SK-N-SH treated with all-trans-retinoic acid at 6 μM for 48 hours (cell line): ENCODE results near the gene FARP1.

Source experiments
- ATAC-seq: fragments of 200-7000 bp; cut with Tn5 transposase; 3 replicates; pipeline ENCODE4 v1.9.1; 2020; ENCODE audit warnings: mild to moderate bottlenecking, moderate library complexity
- ARNTL ChIP-seq: fragments of 450-650 bp; formaldehyde crosslinking; IDR thresholded peaks from 2 replicates; pipeline ENCODE4 v1.5.0; 2020; ENCODE audit warnings: low read depth, mild to moderate bottlenecking, moderate library complexity, borderline replicate concordance
- CSDC2 ChIP-seq: fragments of 250-450 bp; sonication (Bioruptor Pico); IDR thresholded peaks from 2 replicates; pipeline ENCODE4 v1.5.0; 2020; ENCODE audit warnings: mild to moderate bottlenecking, moderate library complexity
- GLIS3 ChIP-seq: fragments of 250-450 bp; sonication (Bioruptor Pico); IDR thresholded peaks from 2 replicates; pipeline ENCODE4 v1.5.0; 2020; ENCODE audit warnings: mild to moderate bottlenecking, moderate library complexity
- ISL1 ChIP-seq: fragments of 250-450 bp; sonication (Bioruptor Pico); IDR thresholded peaks from 2 replicates; pipeline ENCODE4 v2.1.2; 2022; ENCODE audit warnings: mild to moderate bottlenecking, moderate library complexity
- OSR1 ChIP-seq: fragments of 250-450 bp; sonication (Bioruptor Pico); IDR thresholded peaks from 2 replicates; pipeline ENCODE4 v1.8.0; 2022; ENCODE audit warnings: moderate library complexity, mild to moderate bottlenecking, inconsistent platforms
- PPARA ChIP-seq: fragments of 250-450 bp; sonication (Bioruptor Pico); IDR thresholded peaks from 2 replicates; pipeline ENCODE4 v1.5.0; 2020; ENCODE audit warnings: mild to moderate bottlenecking, borderline replicate concordance
- RARB ChIP-seq: fragments of 250-450 bp; sonication (Bioruptor Pico); IDR thresholded peaks from 2 replicates; pipeline ENCODE4 v1.8.0; 2021; ENCODE audit warnings: mild to moderate bottlenecking, moderate library complexity
- SNAI2 ChIP-seq: fragments of 250-450 bp; sonication (Bioruptor Pico); IDR thresholded peaks from 2 replicates; pipeline ENCODE4 v1.5.0; 2020; ENCODE audit warnings: mild to moderate bottlenecking, moderate library complexity
- TCF4 ChIP-seq: fragments of 250-450 bp; sonication (Bioruptor Pico); IDR thresholded peaks from 2 replicates; pipeline ENCODE4 v1.8.0; 2021; ENCODE audit warnings: mild to moderate bottlenecking, moderate library complexity, borderline replicate concordance
- ZC3H10 ChIP-seq: fragments of 250-450 bp; sonication (Bioruptor Pico); IDR thresholded peaks from 2 replicates; pipeline ENCODE4 v1.5.1; 2021; ENCODE audit warnings: mild to moderate bottlenecking, moderate library complexity
- ZFP3 ChIP-seq: fragments of 250-450 bp; sonication (Bioruptor Pico); IDR thresholded peaks from 2 replicates; pipeline ENCODE4 v1.5.0; 2020; ENCODE audit warnings: mild to moderate bottlenecking, moderate library complexity
- ZNF565 ChIP-seq: fragments of 450-650 bp; formaldehyde crosslinking; conservative IDR thresholded peaks from 2 replicates; pipeline ENCODE4 v1.5.0; 2020; ENCODE audit warnings: low read depth, mild to moderate bottlenecking, moderate library complexity
- ZNF70 ChIP-seq: fragments of 450-650 bp; formaldehyde crosslinking; IDR thresholded peaks from 2 replicates; pipeline ENCODE4 v1.5.0; 2020; ENCODE audit warnings: mild to moderate bottlenecking, moderate library complexity
- ZNF8 ChIP-seq: fragments of 450-650 bp; formaldehyde crosslinking; IDR thresholded peaks from 2 replicates; pipeline ENCODE4 v1.5.0; 2020; ENCODE audit warnings: mild to moderate bottlenecking, moderate library complexity
- TF ChIP-seq, protein P1 (sequence below): fragments of 250-450 bp; sonication (Bioruptor Pico); IDR thresholded peaks from 2 replicates; pipeline ENCODE4 v1.8.0; 2020; ENCODE audit warnings: mild to moderate bottlenecking, moderate library complexity, borderline replicate concordance
- TF ChIP-seq, protein P2 (sequence below): fragments of 250-450 bp; sonication (Bioruptor Pico); IDR thresholded peaks from 2 replicates; pipeline ENCODE4 v1.5.1; 2021; ENCODE audit warnings: mild to moderate bottlenecking, moderate library complexity
- TF ChIP-seq, protein P3 (sequence below): fragments of 250-450 bp; sonication (Bioruptor Pico); IDR thresholded peaks from 2 replicates; pipeline ENCODE4 v1.5.1; 2020; ENCODE audit warnings: low read depth, mild to moderate bottlenecking, moderate library complexity
- TF ChIP-seq, protein P4 (sequence below): fragments of 250-450 bp; sonication (Bioruptor Pico); IDR thresholded peaks from 2 replicates; pipeline ENCODE4 v1.5.0; 2020; ENCODE audit warnings: mild to moderate bottlenecking, moderate library complexity
- TF ChIP-seq, protein P5 (sequence below): fragments of 250-450 bp; sonication (Bioruptor Pico); IDR thresholded peaks from 2 replicates; pipeline ENCODE4 v1.8.0; 2021; ENCODE audit warnings: low read depth, mild to moderate bottlenecking, moderate library complexity, borderline replicate concordance

Gene FARP1

DNA sequence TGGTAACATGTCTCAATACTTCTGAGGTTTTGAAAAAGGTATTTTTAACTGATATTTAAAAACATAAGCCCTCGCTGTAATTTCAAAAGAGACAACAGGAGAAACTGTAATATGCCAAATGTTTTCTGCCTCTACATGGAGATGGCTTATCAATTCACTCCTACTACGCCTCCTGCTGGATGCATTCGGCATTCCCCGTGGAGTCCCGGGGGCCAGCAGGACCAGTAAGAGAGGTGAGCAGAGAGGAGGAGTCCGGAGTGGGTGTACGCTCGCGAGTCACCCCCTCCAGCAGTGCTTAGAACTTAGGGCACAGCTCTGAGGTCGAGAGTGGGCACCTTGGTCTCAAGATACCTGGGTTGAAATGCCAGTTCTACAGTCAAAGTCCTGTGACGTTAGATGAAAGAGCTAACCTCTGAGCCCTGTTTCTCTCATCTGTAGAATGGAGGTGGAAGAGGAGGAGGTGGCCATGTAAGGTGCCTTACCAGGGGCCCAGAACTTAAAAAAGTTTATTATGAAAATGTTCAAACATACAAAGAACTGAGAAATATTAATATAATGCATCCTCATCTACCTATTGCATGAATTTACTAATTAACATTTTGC, 323.8 kb downstream of the FARP1 start:
- TF ChIP-seq GLIS3 (CRISPR knock-in tag) (no peak), ZC3H10 (no peak), CSDC2 (CRISPR knock-in tag) (no peak), ISL1 (CRISPR knock-in tag) (no peak), ZFP3 (CRISPR knock-in tag) (no peak), ARNTL (no peak), PPARA (CRISPR knock-in tag) (no peak), OSR1 (CRISPR knock-in tag) (no peak), RARB (CRISPR knock-in tag) (no peak), SNAI2 (CRISPR knock-in tag) (no peak), ZNF8 (no peak)
- TF ChIP-seq, protein P1, sequence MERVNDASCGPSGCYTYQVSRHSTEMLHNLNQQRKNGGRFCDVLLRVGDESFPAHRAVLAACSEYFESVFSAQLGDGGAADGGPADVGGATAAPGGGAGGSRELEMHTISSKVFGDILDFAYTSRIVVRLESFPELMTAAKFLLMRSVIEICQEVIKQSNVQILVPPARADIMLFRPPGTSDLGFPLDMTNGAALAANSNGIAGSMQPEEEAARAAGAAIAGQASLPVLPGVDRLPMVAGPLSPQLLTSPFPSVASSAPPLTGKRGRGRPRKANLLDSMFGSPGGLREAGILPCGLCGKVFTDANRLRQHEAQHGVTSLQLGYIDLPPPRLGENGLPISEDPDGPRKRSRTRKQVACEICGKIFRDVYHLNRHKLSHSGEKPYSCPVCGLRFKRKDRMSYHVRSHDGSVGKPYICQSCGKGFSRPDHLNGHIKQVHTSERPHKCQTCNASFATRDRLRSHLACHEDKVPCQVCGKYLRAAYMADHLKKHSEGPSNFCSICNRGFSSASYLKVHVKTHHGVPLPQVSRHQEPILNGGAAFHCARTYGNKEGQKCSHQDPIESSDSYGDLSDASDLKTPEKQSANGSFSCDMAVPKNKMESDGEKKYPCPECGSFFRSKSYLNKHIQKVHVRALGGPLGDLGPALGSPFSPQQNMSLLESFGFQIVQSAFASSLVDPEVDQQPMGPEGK = no peak
- TF ChIP-seq, protein P2, sequence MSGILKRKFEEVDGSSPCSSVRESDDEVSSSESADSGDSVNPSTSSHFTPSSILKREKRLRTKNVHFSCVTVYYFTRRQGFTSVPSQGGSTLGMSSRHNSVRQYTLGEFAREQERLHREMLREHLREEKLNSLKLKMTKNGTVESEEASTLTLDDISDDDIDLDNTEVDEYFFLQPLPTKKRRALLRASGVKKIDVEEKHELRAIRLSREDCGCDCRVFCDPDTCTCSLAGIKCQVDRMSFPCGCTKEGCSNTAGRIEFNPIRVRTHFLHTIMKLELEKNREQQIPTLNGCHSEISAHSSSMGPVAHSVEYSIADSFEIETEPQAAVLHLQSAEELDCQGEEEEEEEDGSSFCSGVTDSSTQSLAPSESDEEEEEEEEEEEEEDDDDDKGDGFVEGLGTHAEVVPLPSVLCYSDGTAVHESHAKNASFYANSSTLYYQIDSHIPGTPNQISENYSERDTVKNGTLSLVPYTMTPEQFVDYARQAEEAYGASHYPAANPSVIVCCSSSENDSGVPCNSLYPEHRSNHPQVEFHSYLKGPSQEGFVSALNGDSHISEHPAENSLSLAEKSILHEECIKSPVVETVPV = no peak
- TF ChIP-seq, protein P3, sequence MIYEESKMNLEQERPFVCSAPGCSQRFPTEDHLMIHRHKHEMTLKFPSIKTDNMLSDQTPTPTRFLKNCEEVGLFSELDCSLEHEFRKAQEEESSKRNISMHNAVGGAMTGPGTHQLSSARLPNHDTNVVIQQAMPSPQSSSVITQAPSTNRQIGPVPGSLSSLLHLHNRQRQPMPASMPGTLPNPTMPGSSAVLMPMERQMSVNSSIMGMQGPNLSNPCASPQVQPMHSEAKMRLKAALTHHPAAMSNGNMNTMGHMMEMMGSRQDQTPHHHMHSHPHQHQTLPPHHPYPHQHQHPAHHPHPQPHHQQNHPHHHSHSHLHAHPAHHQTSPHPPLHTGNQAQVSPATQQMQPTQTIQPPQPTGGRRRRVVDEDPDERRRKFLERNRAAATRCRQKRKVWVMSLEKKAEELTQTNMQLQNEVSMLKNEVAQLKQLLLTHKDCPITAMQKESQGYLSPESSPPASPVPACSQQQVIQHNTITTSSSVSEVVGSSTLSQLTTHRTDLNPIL = no peak
- TF ChIP-seq, protein P4, sequence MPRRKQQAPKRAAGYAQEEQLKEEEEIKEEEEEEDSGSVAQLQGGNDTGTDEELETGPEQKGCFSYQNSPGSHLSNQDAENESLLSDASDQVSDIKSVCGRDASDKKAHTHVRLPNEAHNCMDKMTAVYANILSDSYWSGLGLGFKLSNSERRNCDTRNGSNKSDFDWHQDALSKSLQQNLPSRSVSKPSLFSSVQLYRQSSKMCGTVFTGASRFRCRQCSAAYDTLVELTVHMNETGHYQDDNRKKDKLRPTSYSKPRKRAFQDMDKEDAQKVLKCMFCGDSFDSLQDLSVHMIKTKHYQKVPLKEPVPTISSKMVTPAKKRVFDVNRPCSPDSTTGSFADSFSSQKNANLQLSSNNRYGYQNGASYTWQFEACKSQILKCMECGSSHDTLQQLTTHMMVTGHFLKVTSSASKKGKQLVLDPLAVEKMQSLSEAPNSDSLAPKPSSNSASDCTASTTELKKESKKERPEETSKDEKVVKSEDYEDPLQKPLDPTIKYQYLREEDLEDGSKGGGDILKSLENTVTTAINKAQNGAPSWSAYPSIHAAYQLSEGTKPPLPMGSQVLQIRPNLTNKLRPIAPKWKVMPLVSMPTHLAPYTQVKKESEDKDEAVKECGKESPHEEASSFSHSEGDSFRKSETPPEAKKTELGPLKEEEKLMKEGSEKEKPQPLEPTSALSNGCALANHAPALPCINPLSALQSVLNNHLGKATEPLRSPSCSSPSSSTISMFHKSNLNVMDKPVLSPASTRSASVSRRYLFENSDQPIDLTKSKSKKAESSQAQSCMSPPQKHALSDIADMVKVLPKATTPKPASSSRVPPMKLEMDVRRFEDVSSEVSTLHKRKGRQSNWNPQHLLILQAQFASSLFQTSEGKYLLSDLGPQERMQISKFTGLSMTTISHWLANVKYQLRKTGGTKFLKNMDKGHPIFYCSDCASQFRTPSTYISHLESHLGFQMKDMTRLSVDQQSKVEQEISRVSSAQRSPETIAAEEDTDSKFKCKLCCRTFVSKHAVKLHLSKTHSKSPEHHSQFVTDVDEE (CRISPR knock-in tag) = no peak
- ATAC-seq = peak; percentile 89

DNA sequence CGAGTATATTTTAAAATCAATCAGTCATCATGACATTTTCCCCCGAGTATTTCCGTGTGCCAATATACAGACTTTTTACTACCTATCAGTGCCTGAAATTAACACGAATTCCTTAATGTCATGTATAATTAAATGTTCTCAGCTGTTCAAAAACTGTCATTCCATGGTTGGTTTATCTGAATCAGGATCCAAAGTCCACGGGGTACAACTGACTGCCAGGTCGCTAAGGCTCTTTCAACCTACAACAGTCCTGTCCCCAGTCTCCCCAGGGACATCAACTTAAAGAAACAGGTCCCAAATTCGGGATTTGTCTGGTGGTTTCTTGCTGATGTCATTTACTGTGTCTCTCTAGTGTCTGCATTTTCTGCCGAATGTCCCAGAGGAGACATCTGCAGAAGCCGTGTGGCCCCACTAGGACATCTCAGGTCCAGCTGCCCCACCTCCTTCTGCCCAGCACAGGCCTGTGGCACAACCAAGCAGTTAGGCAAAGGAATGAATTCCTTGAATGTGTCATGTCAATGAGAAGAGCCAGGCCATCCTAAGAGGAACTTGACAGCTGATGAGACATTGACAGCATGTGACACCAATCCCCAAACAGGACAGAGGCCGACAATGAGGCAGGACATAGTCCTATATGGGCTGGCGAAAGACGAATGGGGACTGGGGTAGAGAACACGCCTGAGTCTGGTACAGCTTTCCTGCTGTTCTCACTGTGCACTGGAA, 324.5 kb downstream of the FARP1 start:
- no peak for ATAC-seq
- TF ChIP-seq ZNF70 = no peak
- no peak for TF ChIP-seq ZNF565 (CRISPR knock-in tag)
- TF ChIP-seq, protein P5, sequence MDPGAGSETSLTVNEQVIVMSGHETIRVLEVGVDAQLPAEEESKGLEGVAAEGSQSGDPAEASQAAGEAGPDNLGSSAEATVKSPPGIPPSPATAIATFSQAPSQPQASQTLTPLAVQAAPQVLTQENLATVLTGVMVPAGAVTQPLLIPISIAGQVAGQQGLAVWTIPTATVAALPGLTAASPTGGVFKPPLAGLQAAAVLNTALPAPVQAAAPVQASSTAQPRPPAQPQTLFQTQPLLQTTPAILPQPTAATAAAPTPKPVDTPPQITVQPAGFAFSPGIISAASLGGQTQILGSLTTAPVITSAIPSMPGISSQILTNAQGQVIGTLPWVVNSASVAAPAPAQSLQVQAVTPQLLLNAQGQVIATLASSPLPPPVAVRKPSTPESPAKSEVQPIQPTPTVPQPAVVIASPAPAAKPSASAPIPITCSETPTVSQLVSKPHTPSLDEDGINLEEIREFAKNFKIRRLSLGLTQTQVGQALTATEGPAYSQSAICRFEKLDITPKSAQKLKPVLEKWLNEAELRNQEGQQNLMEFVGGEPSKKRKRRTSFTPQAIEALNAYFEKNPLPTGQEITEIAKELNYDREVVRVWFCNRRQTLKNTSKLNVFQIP (CRISPR knock-in tag) = no peak
- TF ChIP-seq, protein P4 (CRISPR knock-in tag) = no peak
- no peak for TF ChIP-seq ZC3H10
- no peak for TF ChIP-seq PPARA (CRISPR knock-in tag)
- TF ChIP-seq ZNF8 = no peak
- no peak for TF ChIP-seq GLIS3 (CRISPR knock-in tag)
- TF ChIP-seq, protein P2 = no peak
- no peak for TF ChIP-seq RARB (CRISPR knock-in tag)
- TF ChIP-seq, protein P1 = no peak
- TF ChIP-seq ISL1 (CRISPR knock-in tag) = no peak
- TF ChIP-seq TCF4 = no peak
